A172 (cell line): Measurements from ENCODE around the gene CASP1. TPM values are rescaled to one million over a fixed set of nuclear protein-coding genes. Genes with fewer than 3 reads are reported as not detected.
"Not testable (repeated sequence)": the region's sequence is repeated elsewhere in the genome, so short reads cannot be mapped to it uniquely, and the experiment has no call there.

ENCODE experiments used
- DNase-seq: peaks from one replicate; pipeline ENCODE4 v3.0.0-alpha.2; 2015; ENCODE audit warnings: low spot score
- total RNA-seq: library from RNA; depleted of rRNA; stranded (reverse); fragments of >200 nt; shearing (Covaris generic); gene quantifications from 2 replicates; pipeline ENCODE4 v1.2.3, GENCODE V29; 2014

CASP1 gene
- total RNA-seq, 1 experiment from 2014 or later = 5.1 TPM

DNA sequence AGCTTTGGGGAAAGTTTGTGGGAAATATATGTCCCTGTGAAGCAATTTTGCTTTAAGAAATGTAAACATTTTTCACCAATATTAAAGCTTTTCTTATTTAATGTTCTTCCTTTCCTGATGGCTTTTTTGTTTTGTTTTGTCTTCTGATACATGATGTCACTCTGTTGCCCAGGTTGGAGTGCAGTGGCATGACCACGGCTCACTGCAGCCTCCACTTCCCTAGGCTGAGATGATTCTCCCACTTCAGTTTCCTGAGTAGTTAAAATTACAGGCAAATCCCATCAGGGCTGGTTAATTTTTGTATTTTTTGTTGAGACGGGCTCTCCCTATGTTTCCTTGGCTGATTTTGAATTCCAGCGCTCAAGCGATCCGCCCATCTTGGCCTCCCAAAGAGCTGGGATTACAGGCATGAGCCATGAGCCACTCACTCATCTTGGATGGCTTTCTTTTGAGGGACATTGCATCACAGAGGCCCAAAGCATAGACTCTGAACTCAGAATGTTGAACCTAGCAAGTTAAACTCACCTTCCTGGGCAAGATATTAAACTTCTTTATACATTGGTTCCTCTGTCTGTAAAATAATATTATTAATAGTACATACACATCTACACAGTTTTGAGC, 10.8 kb upstream of the CASP1 start:
- no peak for DNase-seq

DNA sequence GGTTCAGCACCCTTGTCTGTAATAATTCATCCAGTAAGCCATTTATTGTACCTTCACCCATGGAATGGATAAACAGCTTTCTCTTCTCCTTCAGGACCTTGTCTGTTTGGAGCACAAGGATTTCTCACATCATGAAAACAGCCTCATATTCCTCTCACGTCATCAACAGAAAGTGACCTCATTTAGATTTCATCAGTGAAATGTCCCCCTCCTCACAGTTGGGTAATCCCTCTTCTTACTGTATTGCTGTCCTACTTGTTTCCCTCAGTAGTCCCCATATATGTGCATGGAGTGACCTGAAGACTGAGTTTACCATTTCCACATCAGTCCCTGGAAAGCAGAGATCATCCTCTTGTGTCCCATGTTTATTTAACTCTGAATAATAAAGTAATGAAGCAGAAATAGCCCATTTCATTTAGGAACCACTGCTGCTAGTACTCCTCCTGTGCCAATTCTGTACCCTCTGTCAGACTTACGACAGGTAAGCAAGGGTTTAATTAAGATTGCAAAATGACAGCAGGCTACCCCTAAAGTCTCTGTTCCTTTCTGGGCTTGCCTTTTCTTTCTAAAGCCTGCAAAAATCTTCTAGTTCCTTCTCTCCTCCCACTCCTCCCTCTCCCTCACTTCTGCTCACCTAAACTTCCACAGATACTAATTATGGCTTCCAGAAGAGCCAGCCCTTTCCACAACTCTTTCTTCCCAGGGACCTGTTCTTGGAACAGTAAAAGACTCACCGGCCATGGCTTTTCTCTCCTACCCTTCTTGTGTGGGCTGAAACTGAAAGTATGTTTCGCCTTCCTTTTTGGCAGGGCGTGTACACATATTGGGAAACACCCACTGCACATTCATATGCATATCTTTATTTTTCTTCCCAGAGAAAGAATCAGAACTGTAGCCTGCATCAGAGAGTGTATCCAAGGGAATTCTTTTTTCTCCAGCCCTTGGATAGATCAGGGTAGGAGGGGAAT, 9.9 kb upstream of the CASP1 start, which contains the start of gene CARD16:
TSS of gene CARD16 (minus strand) at position 779 of the 968 bp plus-strand sequence. CDS start at position 741, 38 bp downstream.
- peak; percentile 13 for DNase-seq

DNA sequence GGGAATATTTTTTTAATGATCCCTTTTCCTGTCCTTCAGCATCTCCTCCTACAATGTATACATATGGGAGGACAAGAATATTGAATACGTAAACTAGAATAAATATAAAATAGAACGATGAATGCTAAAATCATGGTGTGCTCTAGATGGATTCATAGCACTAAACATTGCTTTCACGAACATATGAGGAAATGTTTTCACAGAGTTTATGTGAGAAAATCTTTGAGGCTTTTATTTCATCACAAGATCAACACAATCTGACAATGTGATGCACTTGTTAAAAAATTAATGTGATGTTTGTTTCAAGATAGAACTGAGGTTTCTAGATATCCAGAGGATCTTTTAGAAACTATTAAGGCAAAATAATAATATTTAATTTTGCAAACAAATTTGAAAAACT, 7.2 kb upstream of the CASP1 start:
- DNase-seq = no peak

DNA sequence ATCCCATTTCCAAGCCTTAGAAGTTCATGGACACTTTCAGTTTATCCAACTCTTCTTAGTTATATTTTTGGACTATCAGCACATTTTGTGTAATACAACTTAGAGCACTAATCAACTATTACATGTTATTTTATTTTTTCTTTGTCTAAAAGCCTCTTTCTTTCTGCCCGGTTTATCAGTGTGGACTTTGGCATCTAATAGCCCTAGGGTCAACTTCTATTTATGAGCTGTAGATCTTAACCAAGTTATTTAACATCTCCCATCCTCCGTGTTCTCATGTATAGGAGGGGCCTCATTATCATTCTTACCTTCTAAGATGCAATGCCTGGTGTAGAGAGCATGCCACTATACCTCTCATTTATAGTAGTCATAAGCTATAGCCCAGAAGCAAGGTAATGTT, 5.8 kb upstream of the CASP1 start:
- DNase-seq = no peak

DNA sequence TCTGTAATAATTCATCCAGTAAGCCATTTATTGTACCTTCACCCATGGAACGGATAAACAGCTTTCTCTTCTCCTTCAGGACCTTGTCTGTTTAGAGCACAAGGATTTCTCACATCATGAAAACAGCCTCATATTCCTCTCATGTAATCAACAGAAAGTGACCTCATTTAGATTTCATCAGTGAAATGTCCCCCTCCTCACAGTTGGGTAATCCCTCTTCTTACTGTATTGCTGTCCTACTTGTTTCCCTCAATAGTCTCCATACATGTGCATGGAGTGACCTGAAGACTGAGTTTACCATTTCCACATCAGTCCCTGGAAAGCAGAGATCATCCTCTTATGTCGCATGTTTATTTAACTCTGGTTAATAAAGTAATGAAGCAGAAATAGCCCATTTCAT, 556 bp downstream of the CASP1 start:
- DNase-seq = not testable (repeated sequence)

DNA sequence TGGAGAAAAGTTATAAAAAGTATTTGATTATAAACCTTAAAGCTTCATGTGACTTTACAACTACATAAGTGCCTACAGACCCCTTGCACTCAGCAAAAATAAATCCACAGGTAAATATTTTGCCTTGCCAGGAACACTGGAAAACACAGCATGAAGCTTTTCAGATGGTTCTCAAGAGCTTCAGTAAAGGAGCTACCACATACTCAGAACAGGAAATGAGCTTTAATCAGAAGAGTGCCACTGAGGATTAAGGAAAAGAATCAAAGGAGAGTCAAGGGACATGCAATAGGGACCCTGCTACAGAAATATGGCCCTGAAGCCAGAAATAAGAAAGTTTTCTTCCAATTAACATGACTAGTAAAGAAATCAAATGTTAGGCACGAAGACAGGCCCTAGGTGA, 1.2 kb downstream of the CASP1 start:
- no peak for DNase-seq

DNA sequence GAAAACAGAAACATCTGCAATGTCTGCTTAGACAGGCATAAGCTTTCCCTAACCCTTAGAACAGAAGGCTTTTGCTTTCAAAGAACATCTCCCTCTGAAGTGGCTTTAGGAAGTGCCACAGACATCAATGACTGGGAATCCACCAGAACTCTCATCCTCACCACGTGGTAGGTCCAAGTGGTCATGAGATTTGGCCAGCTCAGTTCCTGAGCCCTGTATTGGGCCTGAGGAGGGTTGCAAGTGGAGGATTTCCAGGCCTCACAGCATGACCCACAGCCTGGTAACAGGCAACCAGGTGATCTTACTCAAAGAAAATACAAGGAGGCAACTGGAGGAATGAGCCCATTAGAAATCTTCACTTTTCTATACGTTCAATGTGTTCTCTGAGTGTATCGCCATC, 1.6 kb downstream of the CASP1 start:
- no peak for DNase-seq

DNA sequence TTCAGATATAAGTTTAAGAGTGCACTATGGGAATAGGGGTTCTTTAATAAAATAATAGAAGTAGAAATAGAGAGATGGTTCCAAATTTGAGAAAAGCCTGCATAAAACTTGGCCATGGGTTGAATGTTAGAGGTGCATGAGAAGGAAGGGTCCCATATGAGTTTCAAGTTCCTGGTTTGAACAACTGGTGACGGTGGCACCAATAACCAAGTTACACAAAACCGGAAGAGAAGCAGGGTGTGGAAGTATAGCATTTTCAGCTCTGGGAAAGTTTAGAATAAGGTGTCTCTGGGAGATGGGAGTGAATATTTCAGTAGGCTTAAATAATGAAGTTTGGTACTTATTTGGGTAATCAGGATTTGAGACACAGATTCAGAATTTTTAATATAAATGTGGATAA, 2.4 kb downstream of the CASP1 start:
- no peak for DNase-seq

DNA sequence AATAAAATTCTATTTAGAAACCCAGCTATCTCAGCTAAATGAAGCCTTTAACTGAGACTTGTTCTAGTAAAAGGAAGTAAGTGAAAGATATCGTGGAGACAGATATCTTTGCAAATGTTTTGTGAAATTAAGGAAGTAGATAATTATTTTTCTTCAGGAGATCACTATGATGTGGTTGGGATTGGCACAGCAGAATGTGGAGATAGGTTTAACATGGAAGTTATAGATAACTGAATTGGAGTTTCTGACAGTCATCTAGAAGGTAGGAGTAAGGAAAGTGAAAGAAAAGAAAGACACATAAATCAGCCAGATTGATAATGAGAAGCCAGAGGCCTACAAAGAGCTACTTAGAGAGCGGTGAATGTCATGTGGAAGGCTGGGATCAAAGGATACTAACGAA, 7.3 kb downstream of the CASP1 start:
- no peak for DNase-seq

DNA sequence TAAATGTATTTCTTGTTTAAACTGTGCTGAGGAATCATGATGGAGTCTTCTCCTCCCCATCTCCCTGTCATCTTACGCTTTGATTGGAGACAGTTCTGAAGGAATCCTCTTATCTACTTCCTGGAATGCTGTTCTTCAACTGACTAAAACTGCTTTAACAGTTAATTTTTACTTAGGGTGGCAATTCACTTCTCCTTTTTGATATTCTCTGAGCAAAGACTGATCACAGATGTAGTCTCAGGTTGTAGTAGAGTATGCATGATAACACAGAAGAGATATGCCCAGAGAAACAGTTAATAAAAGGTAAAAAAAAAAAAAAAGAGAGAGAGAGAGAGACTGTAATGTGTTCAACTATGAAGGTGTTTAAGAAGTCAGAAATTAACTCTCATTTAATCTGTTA, 10.6 kb downstream of the CASP1 start:
- no peak for DNase-seq

DNA sequence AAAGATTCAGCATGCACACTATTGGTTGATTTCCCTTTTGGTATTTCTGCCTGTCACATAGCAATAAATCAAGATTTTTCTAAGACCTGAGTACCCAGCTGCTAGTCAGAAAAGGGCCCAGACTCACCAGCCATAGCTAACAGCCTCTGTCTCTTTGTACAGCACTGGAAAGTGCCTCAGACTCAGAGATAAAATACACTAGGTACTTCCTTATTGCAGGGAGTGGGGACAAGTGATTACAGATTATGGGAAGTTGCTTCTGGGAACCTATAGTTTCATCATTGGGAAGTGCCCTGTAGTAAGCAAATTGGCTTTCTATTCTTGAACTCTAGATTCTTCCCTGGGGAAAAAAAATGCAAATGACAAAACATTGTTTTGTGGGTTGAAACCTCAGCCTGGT, 11.9 kb downstream of the CASP1 start, which contains the start of gene CASP5:
TSS of gene CASP5 (minus strand) at position 166 of the 400 bp plus-strand sequence. CDS start at position 134, 32 bp downstream.
- DNase-seq = no peak

DNA sequence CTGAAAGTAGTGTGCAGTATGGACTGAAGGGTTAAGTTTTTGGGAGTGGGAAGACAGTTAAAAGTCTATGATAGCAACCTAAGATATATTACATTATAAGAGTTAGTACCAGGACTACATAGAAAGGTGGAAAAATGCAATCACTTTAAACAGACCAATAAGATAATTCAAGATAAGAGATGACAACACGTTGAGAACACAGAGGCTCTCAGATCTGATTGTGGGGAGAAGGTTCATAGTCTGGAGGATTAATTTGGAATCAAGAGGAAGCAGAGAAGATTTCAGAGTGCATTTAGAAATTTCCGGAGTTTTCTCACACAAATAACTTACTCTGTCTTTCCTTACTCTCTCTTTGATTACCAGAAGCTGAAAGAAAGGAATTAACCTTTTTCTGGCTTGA, 12.4 kb downstream of the CASP1 start:
- DNase-seq = no peak

DNA sequence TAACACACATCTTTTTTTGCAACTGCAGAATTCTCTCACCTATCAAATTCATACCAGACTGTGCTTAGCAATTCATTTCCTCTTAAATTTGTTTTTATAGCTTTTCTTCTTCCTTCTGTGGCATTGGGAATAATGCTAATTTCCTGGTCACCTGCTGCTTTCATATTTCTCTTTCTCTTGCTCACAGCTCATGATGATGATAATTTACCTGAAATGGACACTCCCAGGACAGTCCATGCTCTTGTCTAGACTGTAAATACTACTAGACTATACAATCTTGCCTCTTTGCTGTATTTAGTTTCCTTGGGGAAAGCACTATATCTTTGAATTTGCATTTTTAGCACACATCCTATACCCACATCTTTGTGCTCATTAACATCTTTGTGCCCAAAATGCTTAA, 27.5 kb downstream of the CASP1 start:
- no peak for DNase-seq

DNA sequence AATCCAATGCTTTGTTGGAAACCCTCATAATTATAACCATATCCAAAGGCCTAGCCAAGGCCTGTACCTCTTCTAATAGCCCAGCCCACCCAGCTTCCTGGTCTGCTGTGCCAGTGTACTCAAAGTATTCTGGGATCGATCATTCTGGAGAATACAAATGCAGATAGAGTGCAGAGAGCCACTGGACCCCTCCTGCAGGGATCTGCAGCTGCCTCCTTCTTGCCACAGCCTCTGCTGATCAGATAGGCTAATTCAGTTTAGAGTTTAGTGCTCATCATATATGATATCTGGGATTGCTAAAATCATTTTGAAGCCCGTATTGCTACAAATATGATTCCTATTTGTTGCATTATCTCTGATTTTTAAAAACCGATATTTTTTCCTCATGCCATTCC, 29.5 kb downstream of the CASP1 start:
- no peak for DNase-seq

DNA sequence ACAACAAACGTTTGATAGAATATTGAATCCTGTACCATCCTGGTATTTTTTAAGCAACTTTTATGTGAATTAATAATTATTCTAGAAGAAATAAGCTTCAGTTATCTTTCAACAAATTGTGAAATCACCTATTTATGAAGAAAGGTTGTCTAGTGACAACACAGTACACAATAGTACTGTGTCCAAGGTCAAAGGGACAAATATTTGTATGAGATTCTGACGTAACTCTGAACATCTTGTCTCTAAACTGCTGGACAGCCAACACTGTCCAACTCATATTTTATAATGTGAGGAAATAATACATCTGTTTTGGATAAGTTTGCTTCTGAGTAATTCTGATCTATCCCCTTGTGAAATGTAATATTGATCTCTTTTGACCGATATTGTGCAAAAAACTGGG, 30.9 kb downstream of the CASP1 start:
- no peak for DNase-seq

DNA sequence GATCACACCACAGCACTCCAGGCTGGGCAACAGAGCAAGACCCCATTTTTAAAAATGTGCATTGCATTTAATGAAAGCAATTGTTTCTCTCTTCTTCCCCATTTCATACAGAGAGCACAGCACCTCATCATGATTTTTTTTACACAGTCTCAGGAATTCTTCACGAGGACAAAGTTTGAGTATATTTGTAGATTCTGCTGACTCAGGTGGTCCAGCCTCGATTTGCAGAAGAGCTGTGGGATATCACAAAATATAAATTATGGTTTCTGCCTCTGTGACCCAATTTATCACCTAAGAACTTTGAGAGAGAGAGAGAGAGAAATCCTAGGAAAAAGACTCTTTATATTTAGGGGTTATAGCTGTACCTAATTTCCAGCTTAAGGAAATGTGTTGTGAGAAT, 31.8 kb downstream of the CASP1 start:
- no peak for DNase-seq

DNA sequence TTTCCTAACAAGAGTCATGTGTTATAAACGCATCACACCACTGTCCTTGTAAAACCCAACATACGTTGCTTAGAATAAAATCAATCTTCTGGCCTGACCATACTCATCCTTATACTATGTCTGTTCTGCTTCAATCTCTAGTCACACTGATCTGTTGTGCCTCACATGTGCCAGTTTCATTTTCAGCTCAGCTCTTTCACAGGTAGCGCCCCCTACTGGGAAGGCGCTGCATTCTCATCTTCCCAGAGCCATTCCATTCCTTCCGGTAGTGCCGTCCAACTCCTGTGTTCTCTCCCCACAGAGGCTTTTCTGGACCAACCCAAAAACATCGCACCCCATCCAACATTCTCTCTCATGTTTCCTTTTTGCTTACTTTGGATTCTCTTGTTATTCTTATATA, 34.1 kb downstream of the CASP1 start:
- DNase-seq = no peak

DNA sequence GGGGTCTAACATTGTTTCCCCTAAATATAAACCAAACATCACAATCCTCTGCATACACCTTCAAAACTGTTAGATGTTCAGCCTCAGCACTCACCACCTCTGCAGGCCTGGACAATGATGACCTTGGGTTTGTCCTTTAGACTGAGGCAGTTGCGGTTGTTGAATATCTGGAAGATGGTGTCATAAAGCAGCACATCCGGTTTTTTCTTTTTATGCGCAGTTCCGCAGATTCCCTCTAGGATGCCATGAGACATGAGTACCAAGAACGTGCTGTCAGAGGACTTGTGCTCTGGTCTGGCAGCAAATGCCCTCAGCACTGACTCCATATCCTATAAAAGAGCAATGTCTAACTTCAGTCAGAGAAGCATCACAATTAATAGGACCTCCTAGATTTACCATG, 34.8 kb downstream of the CASP1 start:
- DNase-seq = peak; percentile 54

DNA sequence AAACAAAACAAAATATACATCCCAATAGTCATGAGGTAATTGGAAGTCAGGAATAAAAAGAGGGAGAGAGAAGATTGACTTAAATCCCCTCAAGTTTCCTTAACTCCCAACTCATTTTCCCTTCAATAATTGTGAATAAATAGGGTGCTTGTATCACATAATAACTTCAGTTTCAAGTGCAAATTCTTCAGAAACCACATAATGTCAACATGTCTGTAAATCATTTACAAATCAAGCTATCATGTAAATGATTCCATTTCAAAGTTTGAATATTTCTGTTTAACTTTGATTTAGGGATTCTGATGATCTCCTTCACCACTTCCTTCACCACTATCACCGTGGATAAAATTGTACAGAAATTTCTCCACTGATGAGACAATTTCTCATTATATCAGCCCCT, 35.2 kb downstream of the CASP1 start:
- no peak for DNase-seq

DNA sequence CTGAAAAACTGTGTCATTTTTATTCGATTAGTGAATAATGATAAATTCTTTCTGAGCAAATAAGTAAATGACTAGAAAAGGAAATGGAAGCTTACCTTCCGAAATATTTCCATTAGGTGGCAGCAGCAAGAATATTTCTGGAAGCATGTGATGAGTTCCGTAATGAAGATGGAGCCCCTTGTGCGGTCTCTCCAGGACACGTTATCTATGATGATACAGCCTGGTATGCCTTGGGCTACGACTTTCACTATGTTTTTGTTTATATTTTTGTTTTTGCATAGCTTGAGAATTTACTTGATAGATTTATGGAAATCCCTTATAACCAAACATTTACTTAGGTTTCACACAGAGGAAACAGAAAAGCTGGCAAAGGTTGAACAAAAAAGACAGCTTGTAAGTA, 37.7 kb downstream of the CASP1 start:
- DNase-seq = peak; percentile 35

DNA sequence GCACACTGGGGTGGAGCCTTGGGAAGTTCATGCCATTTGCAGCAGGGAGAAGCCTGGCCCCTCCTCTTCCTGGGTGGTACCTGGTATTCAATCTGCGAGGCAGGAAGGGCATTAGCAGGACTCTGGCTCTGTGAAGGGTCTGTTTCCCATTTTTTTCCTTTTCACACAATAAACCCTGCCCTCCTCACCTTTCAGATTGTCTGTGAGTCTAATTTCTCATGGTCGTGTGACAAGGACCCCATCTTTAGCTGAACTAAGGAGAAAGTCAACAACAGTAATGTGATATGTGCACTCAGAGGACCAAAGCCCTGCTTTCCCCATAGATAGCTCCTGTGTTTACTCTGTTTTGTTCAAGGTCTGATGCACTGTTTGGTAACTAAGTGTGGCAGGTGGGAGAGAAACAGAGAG, 39.9 kb downstream of the CASP1 start:
- DNase-seq = no peak

DNA sequence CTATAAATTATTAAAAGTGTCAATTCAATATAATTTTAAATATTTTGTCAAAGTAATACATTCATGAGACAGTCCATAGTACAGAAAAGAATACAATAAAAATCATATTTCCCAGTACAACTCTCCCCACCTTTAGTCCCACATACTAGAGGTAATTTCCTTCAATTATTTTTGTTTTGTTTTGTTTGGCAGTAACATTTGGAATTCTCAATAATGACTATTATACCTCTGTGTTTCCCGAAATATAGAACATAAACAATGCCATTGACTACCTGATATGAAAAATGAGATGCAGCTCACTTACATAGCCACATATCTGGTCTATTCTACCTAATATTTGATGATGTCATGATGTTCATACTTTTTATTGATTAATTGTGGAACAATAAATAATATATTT, 42.2 kb downstream of the CASP1 start:
- no peak for DNase-seq

DNA sequence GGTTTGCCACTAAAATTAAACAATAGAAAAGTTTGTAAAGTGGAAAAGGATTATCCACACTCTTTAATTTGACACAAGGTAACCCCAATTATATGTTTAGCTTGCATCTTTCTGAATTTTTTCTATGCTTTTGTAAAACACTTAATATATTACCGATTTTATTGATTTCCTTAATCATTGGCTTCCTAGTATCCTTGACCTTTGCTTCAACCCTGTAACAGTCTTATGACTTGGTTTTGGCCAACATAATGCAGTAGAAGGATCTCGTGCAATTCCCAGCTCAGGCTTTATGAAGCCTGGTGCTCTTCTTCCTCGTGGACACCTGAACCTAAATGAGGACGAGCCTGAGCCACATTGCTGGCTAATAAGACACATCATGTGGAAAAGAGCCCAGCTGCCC, 43.0 kb downstream of the CASP1 start:
- no peak for DNase-seq
